HG03159 (cell line): ENCODE results near the gene CITED1.

Experiments
- ATAC-seq: cut with Tn5 transposase; IDR thresholded peaks from one replicate; pipeline ENCODE4 v1.9.1; 2021; ENCODE audit warnings: mild to moderate bottlenecking, moderate library complexity; ENCODE audit not compliant: unreplicated experiment

Gene CITED1

DNA sequence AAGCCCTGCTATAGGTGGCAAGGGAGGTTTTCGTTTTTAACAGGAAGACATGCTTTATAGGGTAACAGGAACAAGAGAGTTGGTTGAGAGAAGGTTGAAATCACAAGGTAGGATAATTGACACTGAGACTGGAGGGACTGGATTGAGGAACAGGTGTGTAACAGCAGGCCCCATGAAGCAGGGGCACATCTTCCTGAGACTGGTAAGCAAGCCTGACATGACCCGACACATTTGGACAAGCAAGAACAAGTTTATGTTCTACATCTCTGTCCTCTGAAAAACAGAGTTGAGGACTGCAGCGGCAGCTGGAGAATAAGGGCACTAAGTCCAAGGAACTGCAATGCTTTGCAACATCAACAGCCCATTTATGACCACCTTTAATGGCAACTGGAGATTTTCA, 33.9 kb downstream of the CITED1 start:
- ATAC-seq: no peak

DNA sequence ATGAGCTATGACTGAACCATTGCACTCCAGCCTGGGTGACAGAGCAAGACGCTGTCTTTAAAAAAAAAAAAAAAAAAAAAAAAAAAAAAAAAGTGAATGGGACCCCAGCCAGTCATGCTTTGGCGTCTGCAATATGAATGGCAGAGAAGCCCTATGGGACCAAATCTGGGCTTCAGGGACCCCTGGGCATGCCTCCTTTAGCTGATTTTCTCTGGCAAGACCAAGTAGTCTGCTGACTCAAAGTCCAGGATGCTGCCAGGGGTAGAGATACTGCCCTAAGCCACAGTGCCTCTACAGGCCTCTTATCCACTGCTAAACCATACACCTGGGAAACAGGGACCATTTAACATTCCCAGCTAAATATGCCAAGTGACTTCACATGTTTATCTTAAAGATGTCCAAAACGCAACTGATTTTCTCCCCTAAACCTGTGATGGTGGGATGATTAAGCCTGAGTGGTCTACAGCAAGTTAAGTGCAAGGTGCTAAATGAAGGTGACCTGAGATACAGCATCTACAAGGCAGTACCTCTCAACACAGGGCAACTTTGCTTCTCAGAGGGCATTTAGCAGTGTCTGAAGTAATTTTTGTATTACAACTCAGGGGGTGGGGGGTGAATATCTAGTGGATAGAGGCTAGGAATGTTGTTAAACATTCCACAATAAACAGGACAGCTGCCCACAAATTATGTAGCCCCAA, 34.5 kb downstream of the CITED1 start:
- no peak for ATAC-seq

DNA sequence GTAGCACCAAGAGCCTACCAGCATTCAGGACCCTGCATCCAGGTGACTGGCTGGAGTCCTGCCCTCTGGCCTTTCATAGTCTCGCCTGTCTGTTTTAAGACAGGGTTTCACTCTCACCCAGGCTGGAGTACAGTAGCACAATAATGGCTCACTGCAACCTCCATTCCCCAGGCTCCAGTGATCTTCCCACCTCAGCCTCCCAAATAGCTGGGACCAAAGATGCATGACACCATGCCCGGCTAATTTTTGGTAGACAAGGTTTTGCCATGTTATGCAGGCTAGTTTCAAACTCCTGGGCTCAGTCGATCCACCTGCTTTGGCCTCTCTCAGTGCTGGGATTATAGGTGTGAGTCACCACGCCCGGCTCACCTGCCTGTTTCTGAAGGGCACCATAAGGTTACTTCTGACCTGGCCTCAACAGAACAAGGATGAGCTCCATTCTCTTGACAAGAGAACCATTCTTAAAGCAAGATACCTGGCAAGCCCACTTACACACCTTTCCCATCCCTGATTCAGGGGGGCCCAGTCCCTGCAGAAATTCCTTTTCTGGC, 35.3 kb downstream of the CITED1 start:
- ATAC-seq: no peak

DNA sequence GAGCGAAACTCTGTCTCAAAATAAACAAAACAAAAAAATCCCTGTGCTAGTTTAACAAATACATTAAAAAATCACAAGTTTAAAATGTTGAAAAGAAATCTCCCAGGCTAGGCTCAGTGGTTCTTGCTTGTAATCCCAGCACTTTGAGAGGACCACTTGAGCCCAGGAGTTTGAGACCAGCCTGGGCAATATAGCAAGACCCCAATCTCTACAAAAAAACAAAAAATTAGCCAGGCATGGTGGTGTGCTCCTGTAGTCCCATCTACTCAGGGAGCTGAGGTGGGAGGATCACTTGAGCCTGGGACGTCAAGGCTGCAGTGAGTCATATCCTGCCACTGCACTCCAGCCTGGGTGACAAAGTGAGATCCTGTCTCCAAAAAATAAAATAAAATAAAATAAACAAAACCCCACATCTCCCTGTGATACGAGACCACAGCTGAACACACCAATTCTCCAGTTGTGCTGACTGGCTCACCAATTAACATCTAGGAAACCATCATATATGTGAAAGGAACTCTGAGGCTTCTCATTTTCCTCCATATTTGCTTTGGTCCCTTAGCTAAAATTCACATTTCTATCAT, 36.0 kb downstream of the CITED1 start:
- ATAC-seq: no peak

DNA sequence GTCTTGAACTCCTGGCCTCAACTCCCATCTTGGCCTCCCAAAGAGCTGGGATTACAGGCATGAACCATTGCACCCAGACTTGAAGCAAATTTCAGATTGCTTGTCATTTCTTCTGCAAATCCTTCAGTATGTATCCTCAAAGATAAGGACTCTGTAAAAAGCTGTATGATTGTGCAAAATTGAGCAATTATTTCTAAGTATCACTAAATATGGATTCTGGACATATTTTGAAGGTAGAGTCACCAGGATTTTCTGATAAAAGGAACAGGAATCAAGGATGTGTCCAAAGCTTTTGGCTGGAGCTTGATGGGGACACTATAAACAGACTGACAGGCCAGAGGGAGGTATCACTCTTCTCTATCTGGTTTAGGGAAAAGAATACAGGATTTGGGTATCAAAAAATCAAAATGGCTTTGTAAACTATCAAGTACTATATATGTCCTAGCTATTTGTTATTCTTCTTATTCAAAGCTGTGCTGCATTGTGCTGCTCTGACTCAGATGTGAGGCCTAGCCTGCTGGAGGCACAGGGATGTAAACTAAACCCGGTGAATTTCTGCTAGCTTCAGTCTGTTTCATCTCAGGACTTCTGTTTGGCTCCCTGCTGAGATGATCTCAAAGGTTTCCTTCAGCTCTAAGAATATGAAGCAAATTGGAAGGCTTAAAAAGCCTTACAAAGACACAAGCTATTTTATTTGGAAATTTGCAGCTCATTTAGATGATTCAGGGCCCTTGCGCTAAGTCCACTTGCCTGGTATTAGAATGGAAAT, 36.9 kb downstream of the CITED1 start:
- no peak for ATAC-seq

DNA sequence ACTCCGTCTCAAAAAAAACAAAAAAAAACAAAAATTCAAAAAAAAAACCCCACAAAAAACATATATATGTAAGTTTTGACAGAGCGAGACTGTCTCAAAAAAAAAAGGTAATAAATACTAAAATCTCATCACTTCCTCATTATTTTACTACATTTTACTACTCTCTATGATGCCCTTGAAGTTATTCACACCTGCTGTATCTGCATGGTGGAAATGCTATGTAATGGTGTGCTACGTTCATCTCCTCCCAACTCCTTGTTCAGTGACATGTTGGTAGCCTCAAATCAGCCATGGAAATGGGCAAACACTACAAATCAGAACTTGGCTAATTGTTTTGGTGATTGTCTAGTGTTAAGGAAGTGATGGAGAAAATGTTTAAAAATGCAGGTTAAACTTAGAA, 40.5 kb downstream of the CITED1 start:
- ATAC-seq: no peak

DNA sequence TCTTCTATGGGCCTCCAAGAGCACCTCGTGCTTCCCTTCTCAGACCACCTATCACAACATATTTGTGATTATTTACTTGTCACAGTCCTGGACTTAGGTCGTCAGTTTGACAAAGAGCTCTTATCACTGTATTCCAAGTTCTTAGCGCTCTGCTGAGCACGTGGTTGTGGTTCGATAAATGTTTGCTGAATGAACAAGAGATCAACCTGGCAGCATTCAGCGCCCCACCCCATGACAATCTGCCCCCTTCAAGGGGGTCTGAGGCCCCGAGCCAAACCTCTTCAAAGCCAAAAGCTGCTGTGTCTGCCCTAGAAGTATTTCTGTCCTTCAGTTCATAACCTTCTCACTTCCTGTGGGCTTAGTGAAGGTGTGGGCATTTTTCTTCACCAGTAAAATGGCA, 43.6 kb downstream of the CITED1 start:
- ATAC-seq: no peak

DNA sequence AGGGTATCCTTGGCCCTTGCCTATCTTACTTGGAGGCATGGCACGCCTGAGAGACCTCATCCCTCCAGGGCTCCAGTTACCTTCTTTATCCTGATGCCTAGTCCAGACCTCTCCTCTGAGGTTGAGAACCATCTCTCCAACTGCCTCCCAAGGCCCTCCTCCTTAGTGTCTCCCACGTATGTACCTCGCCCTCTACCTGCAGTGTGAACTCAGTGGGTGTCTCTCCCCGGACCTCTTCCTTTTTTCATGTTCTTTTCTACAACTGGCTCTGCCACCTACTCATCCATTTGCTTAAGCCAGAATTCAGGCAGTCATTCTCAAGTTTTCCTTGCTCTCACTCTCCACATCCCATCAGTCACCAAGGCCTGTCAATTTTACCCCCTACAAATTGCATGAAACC, 45.3 kb downstream of the CITED1 start:
- no peak for ATAC-seq

DNA sequence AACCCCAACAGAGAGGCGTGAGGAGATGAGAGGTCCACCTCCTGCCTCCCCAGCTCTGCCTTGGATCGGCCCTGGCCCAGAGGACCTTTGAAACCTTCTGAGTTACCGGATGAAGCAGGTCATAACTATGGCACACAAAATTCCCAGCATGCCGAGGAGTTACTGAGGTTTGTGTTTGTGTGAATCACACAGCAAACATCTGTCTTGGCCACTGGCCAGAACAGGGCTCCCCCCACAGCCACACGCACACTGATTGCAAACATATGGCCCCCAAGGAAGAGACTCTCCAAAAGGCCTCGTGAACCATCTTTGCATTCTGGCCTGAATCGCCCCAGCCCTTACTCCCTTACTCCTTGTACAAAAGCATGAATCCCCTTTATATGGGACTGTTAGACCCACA, 47.5 kb downstream of the CITED1 start:
- ATAC-seq: no peak

DNA sequence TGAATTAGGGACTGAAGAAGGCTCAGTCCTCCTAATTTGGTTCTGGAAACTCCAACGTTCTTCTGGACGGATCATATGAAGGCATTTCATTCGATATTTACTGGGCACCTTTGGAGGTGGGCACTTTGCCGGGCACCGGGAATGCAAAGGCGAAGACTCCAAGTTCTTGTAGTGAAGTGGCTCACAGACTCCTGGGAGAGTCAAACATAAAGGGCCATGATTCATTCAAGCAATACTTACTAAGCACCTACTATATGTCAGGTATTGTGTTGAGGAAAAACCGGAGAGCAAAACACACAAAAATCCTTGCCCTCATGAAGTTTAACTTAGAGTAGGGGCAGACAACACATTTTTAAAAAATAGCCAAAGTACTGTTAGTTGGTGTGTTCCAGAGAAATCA, 49.9 kb downstream of the CITED1 start:
- no peak for ATAC-seq

DNA sequence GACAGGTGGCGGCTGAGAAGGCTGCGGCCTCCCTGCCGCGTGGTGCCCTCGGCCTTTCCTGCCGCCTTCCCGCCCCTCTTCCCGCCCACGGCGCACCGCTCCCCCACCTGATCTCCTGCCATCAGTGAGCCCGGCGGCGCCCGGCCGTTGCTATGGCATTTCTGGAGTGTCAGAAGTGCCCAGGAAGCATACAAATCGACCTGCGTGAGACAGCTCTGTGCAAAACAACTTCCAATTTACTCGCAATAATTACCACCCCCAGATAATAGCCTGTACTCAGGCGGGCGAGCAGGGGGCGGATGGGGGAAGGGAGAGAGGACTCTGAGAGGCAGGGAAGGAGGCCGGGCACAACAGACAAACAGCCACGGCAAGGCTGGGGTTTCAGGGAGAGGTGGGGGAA, 50.3 kb downstream of the CITED1 start:
- no peak for ATAC-seq

DNA sequence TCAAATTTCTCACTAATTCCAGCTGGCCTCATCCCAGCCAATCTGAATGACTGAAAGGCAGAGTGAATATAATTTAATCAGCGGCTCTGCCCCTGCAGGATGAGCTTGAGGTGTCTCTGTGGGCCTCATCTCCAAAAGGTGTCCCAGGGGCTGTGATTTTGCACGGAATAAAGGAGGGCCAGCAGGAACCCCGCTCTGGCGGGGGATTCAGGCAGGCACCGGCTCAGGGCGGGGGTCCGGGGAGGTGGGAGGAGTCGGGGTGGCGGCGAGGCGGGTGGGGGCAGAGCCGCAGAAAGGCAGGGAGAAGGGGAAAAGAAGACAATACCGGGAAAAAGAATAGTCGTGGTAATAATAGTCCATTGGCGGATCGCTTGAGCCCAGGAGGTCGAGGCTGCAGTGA, 50.9 kb downstream of the CITED1 start:
- ATAC-seq: no peak

DNA sequence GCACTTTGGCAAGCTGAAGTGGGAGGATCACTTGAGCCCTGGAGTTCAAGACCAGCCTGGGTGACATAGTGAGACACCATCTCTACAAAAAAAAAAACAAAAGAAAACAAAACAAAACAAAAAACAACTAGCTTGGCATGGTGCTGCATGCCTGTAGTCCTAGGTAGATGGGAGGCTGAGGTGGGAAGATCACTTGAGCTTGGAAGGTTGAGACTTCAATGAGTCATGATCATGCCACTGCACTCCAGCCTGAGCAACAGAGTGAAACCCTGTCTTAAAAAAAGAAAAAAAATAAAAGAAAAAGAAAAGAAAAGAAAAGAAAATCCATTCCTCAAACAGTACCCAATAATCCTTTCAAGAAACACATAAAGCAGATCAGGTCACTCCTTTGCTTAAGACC, 52.0 kb downstream of the CITED1 start:
- no peak for ATAC-seq
